GM12864 (cell line): ENCODE data around the gene PSMB10.
A peak's percentile ranks its signal among the peaks of the same experiment; 100 is the strongest.

Source experiments
- DNase-seq: peaks from one replicate; pipeline ENCODE4 v3.0.0-alpha.2; 2011; ENCODE audit warnings: low read depth
- H3K4me3 ChIP-seq: 2 replicates; pipeline ENCODE4 v1.5.1; 2011; ENCODE audit warnings: mild to moderate bottlenecking, low read depth, low read length, control low read depth
- CTCF ChIP-seq: IDR thresholded peaks from 2 replicates; pipeline ENCODE4 v1.5.1; 2011; ENCODE audit warnings: low read depth, mild to moderate bottlenecking, moderate library complexity, low read length, control low read depth, inconsistent platforms; ENCODE audit errors: missing control alignments

Gene PSMB10

GRCh38 chr16:67897231-67897630 lies 39.4 kb downstream of the PSMB10 start:
- no peak overlapping the region for H3K4me3 ChIP-seq
- DNase-seq: no peak
- TF ChIP-seq CTCF: no peak

- TF ChIP-seq CTCF: no peak
- H3K4me3 ChIP-seq: peak overlapping the region; percentile 86
- DNase-seq: no peak
Observed at GRCh38 chr16:67893743-67894399, 42.8 kb downstream of the PSMB10 start.

- no peak for TF ChIP-seq CTCF
- DNase-seq: peak; percentile 70
- peak within 1 kb of the TSS; percentile 86 for H3K4me3 ChIP-seq
Observed at GRCh38 chr16:67892899-67893742, 43.5 kb downstream of the PSMB10 start, which contains the start of gene PSKH1. TSS of gene PSKH1 (plus strand) at chr16:67893254. CDS start at chr16:67908750, 15,496 bp downstream.

GRCh38 chr16:67892375-67892774 lies 44.3 kb downstream of the PSMB10 start:
- no peak for TF ChIP-seq CTCF
- H3K4me3 ChIP-seq: peak overlapping the region; percentile 55; the same call in 1 of the 2 replicates
- no peak for DNase-seq

GRCh38 chr16:67888331-67888730 lies 48.3 kb downstream of the PSMB10 start:
- no peak overlapping the region for H3K4me3 ChIP-seq
- DNase-seq: no peak
- no peak for TF ChIP-seq CTCF

GRCh38 chr16:67886387-67886786 lies 50.3 kb downstream of the PSMB10 start:
- DNase-seq: no peak
- no peak for TF ChIP-seq CTCF

More at GRCh38 chr16:67886387-67886786, 50.3 kb downstream of the PSMB10 start:
- H3K4me3 ChIP-seq: no peak overlapping the region
